ENCODE measurements around the gene RALGAPA2.
A peak's percentile ranks its signal among the peaks of the same experiment; 100 is the strongest.

The RALGAPA2 gene

DNA sequence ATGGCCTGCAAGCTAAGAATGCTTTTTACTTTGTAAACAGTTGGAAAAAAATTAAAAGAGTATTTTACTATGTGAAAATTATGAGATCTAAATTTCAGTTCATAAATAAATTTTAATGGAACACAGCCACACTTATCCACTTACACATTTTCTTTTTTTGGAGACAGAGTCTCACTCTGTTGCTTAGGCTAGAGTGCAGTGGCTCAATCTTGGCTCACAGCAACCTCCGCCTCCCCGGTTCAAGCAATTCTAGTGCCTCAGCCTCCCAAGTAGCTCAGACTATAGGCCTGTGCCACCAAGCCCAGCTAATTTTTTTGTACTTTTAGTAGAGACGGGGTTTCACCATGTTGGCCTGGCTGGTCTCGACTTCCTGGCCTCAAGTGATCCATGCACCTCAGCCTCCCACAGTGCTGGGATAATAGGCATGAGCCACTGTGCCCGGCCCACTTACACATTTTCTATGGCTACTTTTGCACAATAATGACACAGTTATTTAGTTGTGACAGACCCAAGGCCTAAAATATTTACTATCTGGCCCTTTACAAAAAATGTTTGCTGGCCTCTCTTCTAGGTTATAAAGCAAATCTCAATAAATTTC is 234.9 kb downstream of the RALGAPA2 start:
- ChIA-PET POLR2A (no interaction called here), CTCF (no interaction called here)
- TF ChIP-seq, protein P1, sequence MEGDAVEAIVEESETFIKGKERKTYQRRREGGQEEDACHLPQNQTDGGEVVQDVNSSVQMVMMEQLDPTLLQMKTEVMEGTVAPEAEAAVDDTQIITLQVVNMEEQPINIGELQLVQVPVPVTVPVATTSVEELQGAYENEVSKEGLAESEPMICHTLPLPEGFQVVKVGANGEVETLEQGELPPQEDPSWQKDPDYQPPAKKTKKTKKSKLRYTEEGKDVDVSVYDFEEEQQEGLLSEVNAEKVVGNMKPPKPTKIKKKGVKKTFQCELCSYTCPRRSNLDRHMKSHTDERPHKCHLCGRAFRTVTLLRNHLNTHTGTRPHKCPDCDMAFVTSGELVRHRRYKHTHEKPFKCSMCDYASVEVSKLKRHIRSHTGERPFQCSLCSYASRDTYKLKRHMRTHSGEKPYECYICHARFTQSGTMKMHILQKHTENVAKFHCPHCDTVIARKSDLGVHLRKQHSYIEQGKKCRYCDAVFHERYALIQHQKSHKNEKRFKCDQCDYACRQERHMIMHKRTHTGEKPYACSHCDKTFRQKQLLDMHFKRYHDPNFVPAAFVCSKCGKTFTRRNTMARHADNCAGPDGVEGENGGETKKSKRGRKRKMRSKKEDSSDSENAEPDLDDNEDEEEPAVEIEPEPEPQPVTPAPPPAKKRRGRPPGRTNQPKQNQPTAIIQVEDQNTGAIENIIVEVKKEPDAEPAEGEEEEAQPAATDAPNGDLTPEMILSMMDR (IDR thresholded peaks at IDR 0.05; ENCODE audit: insufficient read depth, low read length, missing control alignments), result no peak
- H3K4me3 ChIP-seq (ENCODE audit: low read depth, low read length), result no peak overlapping the region
- DNase-seq (ENCODE audit: low read depth, low spot score), result no peak

DNA sequence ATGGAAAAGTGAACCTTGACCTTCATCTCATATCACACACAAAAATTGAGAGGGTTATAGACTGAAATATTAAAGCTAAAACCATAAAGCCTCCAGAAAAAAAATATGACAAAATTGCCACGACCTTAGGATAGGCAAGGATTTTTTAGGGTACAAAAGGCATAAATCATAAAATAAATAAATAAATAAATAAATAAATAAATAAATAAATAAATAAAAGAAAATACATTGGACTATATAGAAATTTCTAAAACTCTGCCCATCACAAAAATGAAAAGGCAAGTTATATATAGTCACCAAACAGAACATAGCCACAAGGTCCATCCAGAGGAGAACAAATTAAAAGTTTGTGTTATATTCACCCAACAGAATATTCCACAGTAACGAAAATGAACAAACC is 235.9 kb downstream of the RALGAPA2 start:
- CTCF ChIA-PET, result interaction anchor here (2.6 kb wide), 1 partner anchor 12 kb away, joined by 12 read pairs; no protein-coding TSS in a partner anchor
- DNase-seq (ENCODE audit: low read depth, low spot score), result no peak
- H3K4me3 ChIP-seq (ENCODE audit: low read depth, low read length), result no peak overlapping the region

DNA sequence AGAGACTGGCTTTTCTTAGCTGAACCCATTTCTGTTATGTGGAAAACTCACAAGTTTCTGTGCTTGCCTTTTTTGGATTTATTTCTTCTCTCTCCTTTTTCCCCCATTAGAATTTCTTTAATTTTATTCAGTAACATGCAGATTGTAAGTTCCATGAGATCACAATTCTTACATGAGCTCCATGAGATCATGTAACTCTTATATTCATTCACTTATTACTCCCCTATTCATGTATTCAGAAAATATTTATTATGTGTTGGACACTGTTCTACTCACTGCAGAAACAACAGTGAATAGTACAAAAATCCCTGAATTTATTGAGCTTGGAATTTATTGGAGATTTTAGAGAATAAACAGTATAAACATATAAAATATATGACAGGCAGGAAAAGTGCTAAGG is 238.8 kb downstream of the RALGAPA2 start:
- ChIA-PET CTCF (interaction anchor here (0.8 kb wide), 1 partner anchor 15 kb away, joined by 3 read pairs; no protein-coding TSS in a partner anchor), POLR2A (no interaction called here)
- no peak for DNase-seq (ENCODE audit: low read depth, low spot score)
- TF ChIP-seq, protein P1 (IDR thresholded peaks at IDR 0.05; ENCODE audit: insufficient read depth, low read length, missing control alignments), result no peak
- no peak overlapping the region for H3K4me3 ChIP-seq (ENCODE audit: low read depth, low read length)

More for the DNA sequence above, 235.9 kb downstream of the RALGAPA2 start:
- TF ChIP-seq, protein P1 (IDR thresholded peaks at IDR 0.05; ENCODE audit: insufficient read depth, low read length, missing control alignments), result no peak
- POLR2A ChIA-PET, result no interaction called here

DNA sequence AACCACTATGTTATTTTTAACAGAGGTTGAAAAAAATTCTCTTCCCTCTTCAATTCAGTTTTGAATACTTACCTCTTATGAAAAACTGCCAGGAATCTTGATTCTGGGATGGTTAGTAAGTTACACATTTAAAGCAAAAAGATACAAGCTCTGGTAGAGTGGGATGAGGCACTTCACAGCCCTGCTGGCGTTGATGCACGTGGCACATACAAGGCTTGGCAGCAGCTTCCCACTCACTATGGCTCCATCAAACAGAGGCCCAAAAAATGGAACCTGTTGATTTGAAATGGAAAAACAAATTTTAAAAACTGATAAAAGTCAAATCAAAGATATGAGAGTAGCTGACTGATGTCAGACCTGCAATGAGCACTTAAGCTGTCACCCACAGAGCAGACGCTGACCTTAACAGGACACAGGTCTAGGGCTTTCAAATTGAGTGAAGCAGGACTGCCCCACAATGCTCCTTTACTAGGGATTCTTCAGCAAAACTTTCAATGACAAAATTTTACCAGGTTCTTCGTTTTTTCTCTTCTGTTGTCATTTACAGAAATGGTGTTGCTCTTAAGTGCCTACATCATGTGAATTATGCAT is 239.7 kb downstream of the RALGAPA2 start:
- POLR2A ChIA-PET, result no interaction called here
- CTCF ChIA-PET, result no interaction called here
- H3K4me3 ChIP-seq (ENCODE audit: low read depth, low read length), result no peak overlapping the region
- TF ChIP-seq, protein P1 (IDR thresholded peaks at IDR 0.05; ENCODE audit: insufficient read depth, low read length, missing control alignments), result no peak
- no peak for DNase-seq (ENCODE audit: low read depth, low spot score)

DNA sequence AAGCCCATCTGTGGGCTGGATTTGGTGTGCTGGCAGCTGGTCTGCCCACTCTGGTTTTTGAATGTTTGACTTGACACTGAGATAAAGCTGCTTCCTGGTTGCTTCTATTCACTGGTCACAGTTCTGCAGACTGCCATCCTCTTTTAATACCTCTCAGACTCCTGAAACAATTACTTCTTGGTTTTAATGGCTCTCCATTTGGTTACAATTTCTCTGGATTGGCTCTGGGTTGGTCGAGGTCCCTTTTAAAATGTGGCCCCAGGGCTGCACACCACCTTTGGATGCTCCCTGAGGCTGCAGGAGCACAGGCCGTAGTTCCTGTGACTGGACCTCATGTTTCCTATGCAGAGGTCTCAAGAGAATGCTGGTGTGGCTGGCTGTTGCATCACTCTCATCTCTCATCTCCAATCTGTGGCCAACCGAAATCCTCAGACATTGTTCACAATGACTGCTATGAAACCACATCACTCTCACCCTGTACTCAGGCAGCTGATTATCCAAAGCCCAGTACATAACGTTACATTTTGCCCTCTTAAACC is 246.0 kb downstream of the RALGAPA2 start:
- CTCF ChIA-PET, result interaction anchor here (0.5 to 5.2 kb wide), 4 partner anchors 11 to 19 kb away, joined by 3 to 23 read pairs (median 10); no protein-coding TSS in a partner anchor
- POLR2A ChIA-PET, result no interaction called here
- DNase-seq (ENCODE audit: low read depth, low spot score), result peak; percentile 41
- H3K4me3 ChIP-seq (ENCODE audit: low read depth, low read length), result no peak overlapping the region
- TF ChIP-seq, protein P1 (IDR thresholded peaks at IDR 0.05; ENCODE audit: insufficient read depth, low read length, missing control alignments), result no peak

DNA sequence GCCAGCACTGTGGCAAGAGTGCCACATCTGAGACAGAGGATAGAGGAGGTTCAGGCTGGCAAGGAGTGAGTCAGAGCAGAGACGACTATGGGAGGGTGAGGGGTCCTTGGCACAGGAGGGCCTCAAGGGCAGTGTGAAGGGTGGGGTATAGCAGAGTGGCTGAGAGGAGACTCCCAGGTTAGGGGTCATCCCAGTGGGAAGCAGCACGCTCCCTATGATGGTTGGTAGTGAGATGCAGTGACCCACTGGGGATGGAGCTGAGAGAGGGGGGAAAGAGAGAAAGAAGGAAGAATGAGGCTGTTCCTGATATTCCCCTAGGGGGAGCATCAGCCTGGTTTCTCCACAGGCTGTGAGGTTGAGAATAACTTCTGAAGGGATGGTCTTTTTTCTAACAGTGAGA is 247.2 kb downstream of the RALGAPA2 start:
- CTCF ChIA-PET, result interaction anchor here (1.1 to 5.2 kb wide), 5 partner anchors 10 to 84 kb away, joined by 3 to 23 read pairs (median 12); no protein-coding TSS in a partner anchor
- no peak for DNase-seq (ENCODE audit: low read depth, low spot score)
- TF ChIP-seq, protein P1 (IDR thresholded peaks at IDR 0.05; ENCODE audit: insufficient read depth, low read length, missing control alignments), result peak; percentile 36
- H3K4me3 ChIP-seq (ENCODE audit: low read depth, low read length), result no peak overlapping the region
- POLR2A ChIA-PET, result no interaction called here

Data from AG04449 (cell line).